Body of pancreas (tissue), 4 donors: Measurements from ENCODE around the gene ADPRHL1.

Experiments used
- CTCF ChIP-seq, 7 experiments: fragments of 450-650 bp in 4 of 7; fragments of 200-600 bp in 3 of 7; sonication (generic) in 3 of 7; IDR thresholded peaks; one replicate each; pipeline ENCODE4 v1.5.1; 2016 to 2019; ENCODE audit warnings: antibody characterized with exemption in 7 of 7
- POLR2A ChIP-seq, 3 donors: fragments of 450-650 bp; IDR thresholded peaks; one replicate each; pipeline ENCODE4 v1.6.1; 2016; ENCODE audit warnings: antibody characterized with exemption in 3 of 3, mild to moderate bottlenecking in 2 of 3

GRCh38 chr13:113399755-113400149 lies 53.5 kb downstream of the ADPRHL1 start:
- TF ChIP-seq CTCF (IDR thresholded peaks at IDR 0.05) (no peak), POLR2A (IDR thresholded peaks at IDR 0.05) (no peak)
